IPS-NIHi7 (cell line): ENCODE measurements around the gene MIB1.

Source experiments
- DNase-seq: peaks from one replicate; pipeline ENCODE4 v3.0.0; 2012; ENCODE audit warnings: mixed read lengths; ENCODE audit errors: extremely low spot score

The MIB1 gene

DNA sequence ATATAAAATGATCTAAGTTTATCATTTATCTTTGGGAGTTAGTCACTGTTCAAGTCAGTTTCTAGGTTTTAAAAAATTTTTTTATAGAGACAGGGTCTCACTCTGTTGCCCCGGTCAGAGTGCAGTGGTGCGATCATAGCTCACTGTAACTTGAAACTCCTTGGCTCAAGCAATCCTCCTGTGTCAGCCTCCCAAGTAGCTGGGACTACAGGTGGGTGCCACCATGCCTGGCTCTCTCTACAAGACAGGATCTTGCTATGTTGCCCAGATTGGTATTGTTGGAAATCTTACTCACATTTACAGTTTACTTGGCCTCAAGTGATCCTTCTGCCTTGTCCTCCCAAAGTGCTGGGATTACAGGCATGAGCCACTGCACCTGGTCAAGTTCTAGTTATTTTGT, 74.5 kb downstream of the MIB1 start:
- no peak for DNase-seq

DNA sequence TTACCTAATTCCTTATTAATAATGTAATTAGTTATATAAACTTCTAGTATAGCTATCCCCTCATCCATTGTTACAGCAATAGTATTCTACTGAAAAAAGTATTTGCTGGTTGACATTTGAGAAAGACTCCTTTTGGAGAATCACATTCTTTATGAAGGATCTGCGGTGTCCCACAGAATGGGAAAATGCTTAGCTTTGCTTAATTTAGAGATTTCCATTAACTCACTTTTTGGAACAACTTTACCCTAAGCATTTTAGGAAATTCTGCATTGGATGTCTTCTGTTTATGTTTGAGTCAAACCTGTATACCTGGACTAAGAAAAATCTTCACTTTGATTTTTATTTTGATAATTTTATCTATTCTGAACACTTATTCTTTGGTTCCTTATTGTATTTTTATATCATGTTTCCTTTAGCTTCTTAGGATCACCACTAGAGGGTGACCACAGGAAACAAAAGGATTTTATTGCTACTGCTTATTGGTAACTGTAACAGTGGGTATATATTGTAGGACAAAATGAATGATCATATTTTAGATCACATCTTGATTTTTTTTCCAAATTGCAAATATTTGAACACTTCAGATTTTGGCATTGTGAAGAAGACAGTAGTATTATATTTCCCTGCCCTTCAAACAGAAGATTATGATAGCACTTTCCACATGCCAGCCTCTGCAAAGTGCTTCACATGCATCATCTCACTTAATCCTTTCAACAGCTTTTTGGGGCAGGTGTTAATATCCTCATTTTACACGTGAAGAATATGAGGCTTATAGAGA, 79.6 kb downstream of the MIB1 start:
- peak; percentile 18 for DNase-seq

GRCh38 chr18:21820811-21821143, 80.2 kb downstream of the MIB1 start:
- DNase-seq: no peak

GRCh38 chr18:21823848-21824247, 83.3 kb downstream of the MIB1 start:
- DNase-seq: no peak

DNA sequence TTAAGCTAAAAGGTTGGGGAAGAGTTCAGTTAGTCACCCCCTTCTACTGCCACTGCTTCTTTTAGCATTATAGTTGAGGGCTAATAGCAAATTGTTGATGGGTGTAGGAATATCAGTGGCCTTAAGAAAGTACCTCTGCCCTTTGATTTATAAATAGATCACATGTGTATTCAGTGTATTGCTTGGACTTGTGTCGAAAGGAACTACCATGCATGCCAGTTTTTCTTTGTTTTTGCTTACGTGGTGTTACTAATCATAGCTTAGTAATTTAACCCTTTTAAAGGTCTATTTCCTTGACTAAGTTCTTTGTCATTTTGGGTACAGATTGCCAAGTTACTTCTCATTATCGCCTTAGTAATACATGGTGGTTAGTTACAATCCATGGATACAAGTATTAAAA, 85.6 kb downstream of the MIB1 start:
- DNase-seq: no peak

- no peak for DNase-seq
Observed at GRCh38 chr18:21826641-21827302, 86.2 kb downstream of the MIB1 start.

GRCh38 chr18:21830532-21830931, 89.9 kb downstream of the MIB1 start:
- no peak for DNase-seq

DNA sequence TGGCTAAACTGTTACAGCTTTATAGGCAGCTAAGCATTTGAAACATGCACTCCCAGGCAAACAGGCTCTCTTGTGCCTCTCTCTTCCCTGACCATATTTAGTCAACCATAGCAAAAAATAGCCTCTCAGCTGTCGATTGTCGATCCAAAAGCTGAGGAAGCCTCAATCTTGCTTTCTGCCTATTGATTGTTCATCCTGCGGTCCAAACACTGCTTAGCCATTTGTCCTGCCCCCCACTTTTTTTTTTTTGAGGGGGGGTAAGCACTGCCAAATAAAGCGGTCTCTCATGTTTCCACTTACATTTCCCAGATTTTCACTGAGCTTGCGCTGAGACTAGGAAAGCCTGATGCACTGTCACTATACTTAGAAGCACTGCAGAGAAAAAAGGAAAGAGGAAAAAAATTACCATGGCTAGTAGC, 90.8 kb downstream of the MIB1 start:
- DNase-seq: peak; percentile 10

GRCh38 chr18:21833604-21834298, 93.2 kb downstream of the MIB1 start:
- no peak for DNase-seq

- DNase-seq: no peak
Observed at GRCh38 chr18:21834299-21834660, 93.7 kb downstream of the MIB1 start.

GRCh38 chr18:21841570-21841969, 101.0 kb downstream of the MIB1 start:
- no peak for DNase-seq

- DNase-seq: no peak
Observed at GRCh38 chr18:21843341-21843740, 102.7 kb downstream of the MIB1 start.

DNA sequence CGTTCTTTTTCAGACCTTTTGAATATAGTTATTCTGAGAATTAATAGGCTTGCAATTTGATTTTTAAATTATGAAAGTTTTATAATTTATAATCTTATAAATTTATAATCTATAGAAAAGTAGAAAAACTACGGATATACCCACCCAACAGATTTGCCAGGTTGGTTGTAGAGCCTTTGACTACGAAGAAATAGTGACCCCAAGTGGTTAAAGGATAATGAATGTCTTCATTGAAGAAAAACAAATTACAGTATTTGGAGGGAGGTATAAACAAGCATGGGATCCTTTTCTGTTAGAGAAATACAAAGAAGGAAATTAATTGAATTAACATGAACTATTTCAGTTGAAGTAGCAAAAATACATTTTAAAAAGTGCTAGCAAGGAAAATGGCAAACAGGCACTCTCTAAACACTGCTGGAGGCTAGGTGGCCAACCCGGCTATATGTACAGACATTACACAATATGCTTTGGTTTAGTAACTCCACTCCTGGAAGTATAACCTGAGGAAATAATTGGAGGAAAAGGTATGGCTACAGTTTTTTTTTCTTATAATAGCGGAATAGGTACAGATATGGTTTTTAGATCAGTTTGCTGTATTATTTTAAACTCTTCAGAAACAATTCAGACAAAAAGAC, 110.9 kb downstream of the MIB1 start:
- DNase-seq: peak; percentile 17

- DNase-seq: no peak
Observed at GRCh38 chr18:21853016-21853415, 112.4 kb downstream of the MIB1 start.

GRCh38 chr18:21853775-21854552, 113.4 kb downstream of the MIB1 start:
- DNase-seq: no peak

DNA sequence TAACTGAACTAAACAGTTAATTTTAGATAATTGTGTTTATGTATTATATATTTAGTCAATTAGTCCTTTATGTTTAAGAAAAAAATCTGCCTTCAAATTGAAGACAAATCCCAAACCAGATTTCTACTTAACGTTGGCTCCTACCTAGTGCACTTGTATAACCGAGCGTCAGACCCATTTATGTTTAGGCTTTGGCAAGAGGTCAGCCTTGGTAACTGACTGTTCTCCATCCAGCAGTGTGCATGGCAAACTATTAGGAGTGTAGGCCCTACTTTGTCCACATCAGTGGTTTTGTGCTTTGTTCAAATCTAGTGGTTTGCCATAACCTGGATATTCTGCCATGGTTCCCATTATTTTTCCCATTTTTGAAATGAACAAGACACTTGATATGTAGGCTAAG, 114.8 kb downstream of the MIB1 start:
- DNase-seq: no peak

DNA sequence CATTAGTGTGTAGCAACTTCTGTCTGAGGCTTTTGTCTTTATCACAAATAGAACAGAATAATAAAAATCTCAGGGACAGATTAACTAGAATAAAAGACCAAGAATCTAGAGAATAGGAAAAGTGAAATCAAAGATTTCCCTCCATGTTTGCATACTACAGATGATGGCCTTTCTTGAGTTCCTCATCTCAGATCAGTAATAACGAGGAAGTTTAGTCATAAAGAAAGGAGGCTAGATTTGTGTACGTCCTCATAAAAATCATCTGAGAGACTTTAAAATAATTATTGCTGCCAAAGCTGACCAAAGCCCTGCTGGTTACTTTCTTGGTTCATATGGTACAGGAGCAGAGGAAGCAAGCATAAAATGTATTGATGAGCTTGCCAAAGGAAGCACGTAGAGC, 117.3 kb downstream of the MIB1 start:
- DNase-seq: no peak

GRCh38 chr18:21858544-21858943, 118.0 kb downstream of the MIB1 start:
- DNase-seq: no peak

DNA sequence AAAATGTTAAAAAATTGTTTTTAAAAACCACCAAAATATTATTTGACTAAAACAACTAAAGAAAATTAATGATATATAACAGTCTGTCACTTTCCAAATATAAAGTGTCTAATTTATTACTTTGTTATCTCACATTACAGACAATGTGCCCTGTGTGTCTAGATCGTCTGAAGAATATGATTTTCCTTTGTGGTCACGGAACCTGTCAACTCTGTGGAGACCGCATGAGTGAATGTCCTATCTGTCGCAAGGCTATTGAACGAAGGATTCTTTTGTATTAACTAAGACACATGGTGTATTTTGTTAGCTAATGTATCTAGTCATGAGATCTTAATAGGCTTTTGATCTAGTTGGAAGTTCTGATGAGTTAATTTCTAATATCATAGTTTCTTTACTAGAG, 123.8 kb downstream of the MIB1 start:
- no peak for DNase-seq

DNA sequence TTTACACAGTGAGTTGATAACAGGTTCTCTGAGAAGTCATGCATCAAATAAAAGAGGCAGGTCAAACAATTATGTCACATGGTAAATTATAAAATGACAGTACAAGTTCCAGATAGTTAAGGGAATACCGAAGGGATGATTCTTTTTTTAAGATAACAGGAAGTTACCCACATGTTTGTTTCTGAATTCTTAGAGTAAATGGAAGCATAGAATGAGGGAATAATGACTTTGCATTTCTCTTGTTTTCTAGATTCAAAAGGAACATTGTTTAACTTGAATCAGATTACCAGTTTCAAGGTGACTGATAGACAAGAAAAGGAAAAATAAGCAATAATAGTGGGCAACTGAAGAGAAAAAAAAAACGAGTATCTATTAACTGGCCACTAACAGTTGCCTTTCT, 124.5 kb downstream of the MIB1 start:
- DNase-seq: no peak

DNA sequence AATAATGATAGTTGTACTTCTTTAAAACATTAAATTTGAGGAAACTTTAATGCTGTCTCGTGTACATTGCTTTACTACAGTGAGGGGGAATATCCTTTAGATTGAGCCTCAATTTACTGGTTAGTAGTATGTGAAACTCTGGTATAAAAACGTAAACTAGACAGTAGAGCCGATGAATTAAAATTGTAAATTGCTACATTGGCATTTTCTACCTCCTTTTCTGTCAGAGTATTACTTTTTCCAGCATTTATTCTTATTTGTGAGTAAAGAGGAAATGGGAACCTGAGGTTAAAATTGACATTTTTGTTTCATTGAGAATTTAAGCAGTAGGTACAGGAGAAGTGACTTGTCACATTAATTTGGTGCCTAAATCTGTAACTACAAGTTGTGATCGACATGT, 128.2 kb downstream of the MIB1 start:
- DNase-seq: no peak

DNA sequence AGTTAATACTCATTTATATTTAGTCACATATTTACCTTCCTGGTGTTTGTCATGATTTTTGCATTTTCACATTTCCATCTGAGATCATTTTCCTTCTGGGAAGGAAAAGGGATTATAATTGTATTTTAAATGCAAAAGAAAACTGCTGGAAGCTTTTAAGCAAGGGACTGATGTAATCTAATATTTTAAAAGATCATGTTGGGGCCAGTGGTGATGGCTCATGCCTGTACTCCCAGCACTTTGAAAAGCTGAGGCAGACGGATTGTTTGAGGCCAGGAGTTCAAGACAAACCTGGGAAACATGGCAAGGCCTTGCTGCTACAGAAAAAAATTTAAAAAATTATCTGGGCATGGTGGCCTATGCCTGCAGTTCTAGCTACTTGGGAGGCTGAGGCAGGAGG, 149.0 kb downstream of the MIB1 start:
- no peak for DNase-seq
